ENCODE data around the gene FAM149A. TPM values are rescaled to one million over a fixed set of nuclear protein-coding genes. Genes with fewer than 3 reads are reported as not detected.

Gene FAM149A
- polyA plus RNA-seq, 1 donor from 2014 or later: 9.1 TPM

DNA sequence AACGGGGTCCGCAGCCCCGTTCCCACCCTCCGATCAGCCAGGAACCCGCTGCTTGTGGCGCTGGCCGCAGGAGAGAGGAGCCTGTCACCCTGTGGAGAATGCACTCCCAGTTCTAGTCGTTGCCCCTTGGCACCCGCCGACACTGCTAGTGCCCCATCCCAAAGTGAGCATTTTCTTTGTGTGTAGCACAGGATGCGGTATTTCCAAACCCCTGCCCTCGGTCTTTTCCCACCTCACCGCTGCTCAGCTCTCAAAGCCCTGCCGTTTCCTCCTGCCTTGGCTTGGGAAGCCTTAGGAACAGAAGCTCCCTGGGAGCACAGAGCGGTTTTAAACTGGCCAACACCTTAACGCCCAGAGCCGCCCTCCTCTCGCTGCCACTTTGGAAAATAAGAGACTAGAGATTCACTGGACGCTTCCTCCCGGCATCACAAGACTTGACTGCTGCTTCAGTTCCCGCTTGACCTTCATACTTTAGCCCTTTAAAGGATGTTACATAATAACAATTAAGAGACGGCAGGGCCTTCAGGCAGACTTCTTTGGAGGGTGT lies 87.6 kb downstream of the FAM149A start:
- no peaks in the 10 kb centered on the region for H3K9me3 ChIP-seq (ENCODE audit: low read length)
- no peaks in the 10 kb centered on the region for H3K36me3 ChIP-seq (ENCODE audit: insufficient read depth, low read length)
- peaks cover 5% of the 10 kb centered on the region for H3F3A ChIP-seq (ENCODE audit: insufficient read depth, low read length, poor library complexity, severe bottlenecking)
- no peaks in the 10 kb centered on the region for H3K79me2 ChIP-seq (replicated peaks; ENCODE audit: insufficient read depth, low read length)
- peak overlapping the region; percentile 78 for H3K9ac ChIP-seq (ENCODE audit: low read length)
- peak overlapping the region; percentile 74 for H3K27ac ChIP-seq (ENCODE audit: low read length)
- TF ChIP-seq SMC3 (conservative IDR thresholded peaks at IDR 0.05; ENCODE audit: poor library complexity) (no peak), TAF1 (IDR thresholded peaks at IDR 0.05; ENCODE audit: low read depth) (peak; percentile 31), MXI1 (conservative IDR thresholded peaks at IDR 0.05; ENCODE audit: poor library complexity, severe bottlenecking) (no peak), EZH2 (IDR thresholded peaks at IDR 0.05; ENCODE audit: borderline replicate concordance, insufficient read depth, low read length, poor library complexity, severe bottlenecking) (no peak), POLR2AphosphoS5 (IDR thresholded peaks at IDR 0.05) (no peak), EP300 (conservative IDR thresholded peaks at IDR 0.05; ENCODE audit: poor library complexity, severe bottlenecking) (no peak)
- H3K4me3 ChIP-seq (ENCODE audit: low read length): peak overlapping the region; percentile 84
- no peaks in the 10 kb centered on the region for H3K9me2 ChIP-seq (ENCODE audit: insufficient read depth, low read length)
- no peaks in the 10 kb centered on the region for H3K27me3 ChIP-seq (ENCODE audit: insufficient read depth, low read depth, low read length)
- peak overlapping the region; percentile 40 for H3K4me2 ChIP-seq (ENCODE audit: low read length)
- H4K20me1 ChIP-seq (ENCODE audit: insufficient read depth): no peaks in the 10 kb centered on the region
- H2AFZ ChIP-seq (ENCODE audit: low read depth, low read length): peak overlapping the region; percentile 34

DNA sequence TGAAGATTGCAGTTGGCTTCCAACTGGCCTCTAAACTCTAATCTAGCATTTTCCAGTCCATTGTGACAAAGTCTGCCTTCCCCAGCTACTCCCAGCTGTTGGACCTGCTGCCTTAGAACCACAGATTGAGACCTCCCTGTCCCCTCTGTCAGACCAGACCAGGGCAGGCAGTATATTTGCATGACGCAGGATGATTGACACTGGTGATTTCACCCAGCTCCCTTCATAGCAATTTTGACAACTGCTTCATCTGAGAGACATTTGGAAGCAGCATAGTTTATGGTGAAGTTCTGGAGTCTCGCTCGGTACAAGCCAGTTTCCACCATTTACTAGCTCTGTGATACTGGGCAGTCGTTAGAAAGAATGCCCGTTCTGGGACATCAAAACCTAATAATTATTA lies 89.3 kb downstream of the FAM149A start:
- H3K79me2 ChIP-seq (replicated peaks; ENCODE audit: insufficient read depth, low read length): no peaks in the 10 kb centered on the region
- H3K27me3 ChIP-seq (ENCODE audit: insufficient read depth, low read depth, low read length): no peaks in the 10 kb centered on the region
- H2AFZ ChIP-seq (ENCODE audit: low read depth, low read length): no peak overlapping the region
- H3K4me3 ChIP-seq (ENCODE audit: low read length): peak overlapping the region; percentile 5
- H3K27ac ChIP-seq (ENCODE audit: low read length): no peak overlapping the region
- H3K9me3 ChIP-seq (ENCODE audit: low read length): no peaks in the 10 kb centered on the region
- H3K4me2 ChIP-seq (ENCODE audit: low read length): no peak overlapping the region
- peaks cover 5% of the 10 kb centered on the region for H3F3A ChIP-seq (ENCODE audit: insufficient read depth, low read length, poor library complexity, severe bottlenecking)
- TF ChIP-seq REST (IDR thresholded peaks at IDR 0.05; ENCODE audit: borderline replicate concordance) (no peak), CTCF (IDR thresholded peaks at IDR 0.05; ENCODE audit: poor library complexity, severe bottlenecking) (no peak), TAF1 (IDR thresholded peaks at IDR 0.05; ENCODE audit: low read depth) (no peak), EP300 (conservative IDR thresholded peaks at IDR 0.05; ENCODE audit: poor library complexity, severe bottlenecking) (no peak), POLR2AphosphoS5 (IDR thresholded peaks at IDR 0.05) (no peak), RAD21 (conservative IDR thresholded peaks at IDR 0.05) (no peak), SMC3 (conservative IDR thresholded peaks at IDR 0.05; ENCODE audit: poor library complexity) (no peak), MXI1 (conservative IDR thresholded peaks at IDR 0.05; ENCODE audit: poor library complexity, severe bottlenecking) (no peak)
- H3K9ac ChIP-seq (ENCODE audit: low read length): no peak overlapping the region
- no peaks in the 10 kb centered on the region for H3K9me2 ChIP-seq (ENCODE audit: insufficient read depth, low read length)
- H4K20me1 ChIP-seq (ENCODE audit: insufficient read depth): no peaks in the 10 kb centered on the region
- no peaks in the 10 kb centered on the region for H3K36me3 ChIP-seq (ENCODE audit: insufficient read depth, low read length)
